ENCODE measurements around the gene CA10. TPM values are rescaled to one million over a fixed set of nuclear protein-coding genes. Genes with fewer than 3 reads are reported as not detected.

The CA10 gene
- total RNA-seq, 1 donor from 2014 or later, result 1.3 TPM

- TF ChIP-seq, protein P1, sequence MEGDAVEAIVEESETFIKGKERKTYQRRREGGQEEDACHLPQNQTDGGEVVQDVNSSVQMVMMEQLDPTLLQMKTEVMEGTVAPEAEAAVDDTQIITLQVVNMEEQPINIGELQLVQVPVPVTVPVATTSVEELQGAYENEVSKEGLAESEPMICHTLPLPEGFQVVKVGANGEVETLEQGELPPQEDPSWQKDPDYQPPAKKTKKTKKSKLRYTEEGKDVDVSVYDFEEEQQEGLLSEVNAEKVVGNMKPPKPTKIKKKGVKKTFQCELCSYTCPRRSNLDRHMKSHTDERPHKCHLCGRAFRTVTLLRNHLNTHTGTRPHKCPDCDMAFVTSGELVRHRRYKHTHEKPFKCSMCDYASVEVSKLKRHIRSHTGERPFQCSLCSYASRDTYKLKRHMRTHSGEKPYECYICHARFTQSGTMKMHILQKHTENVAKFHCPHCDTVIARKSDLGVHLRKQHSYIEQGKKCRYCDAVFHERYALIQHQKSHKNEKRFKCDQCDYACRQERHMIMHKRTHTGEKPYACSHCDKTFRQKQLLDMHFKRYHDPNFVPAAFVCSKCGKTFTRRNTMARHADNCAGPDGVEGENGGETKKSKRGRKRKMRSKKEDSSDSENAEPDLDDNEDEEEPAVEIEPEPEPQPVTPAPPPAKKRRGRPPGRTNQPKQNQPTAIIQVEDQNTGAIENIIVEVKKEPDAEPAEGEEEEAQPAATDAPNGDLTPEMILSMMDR (IDR thresholded peaks at IDR 0.05; ENCODE audit: partially characterized antibody, unreplicated experiment), result no peak
- Mint-ChIP-seq H3K9me3 (ENCODE audit: unreplicated experiment) (no peaks in the 10 kb centered on the region), H3K4me3 (ENCODE audit: unreplicated experiment) (no peak overlapping the region), H3K27me3 (ENCODE audit: unreplicated experiment) (no peaks in the 10 kb centered on the region), H3K4me1 (ENCODE audit: low read depth, unreplicated experiment) (no peaks in the 10 kb centered on the region), H3K36me3 (ENCODE audit: unreplicated experiment) (no peaks in the 10 kb centered on the region), H3K27ac (ENCODE audit: unreplicated experiment) (no peak overlapping the region)
- no peak for DNase-seq
Observed at GRCh38 chr17:51830451-51830850, 328.1 kb downstream of the CA10 start.

- TF ChIP-seq, protein P1 (IDR thresholded peaks at IDR 0.05; ENCODE audit: partially characterized antibody, unreplicated experiment), result no peak
- DNase-seq, result no peak
- Mint-ChIP-seq H3K27me3 (ENCODE audit: unreplicated experiment) (no peaks in the 10 kb centered on the region), H3K9me3 (ENCODE audit: unreplicated experiment) (no peaks in the 10 kb centered on the region), H3K36me3 (ENCODE audit: unreplicated experiment) (no peaks in the 10 kb centered on the region), H3K27ac (ENCODE audit: unreplicated experiment) (no peak overlapping the region), H3K4me3 (ENCODE audit: unreplicated experiment) (no peak overlapping the region), H3K4me1 (ENCODE audit: low read depth, unreplicated experiment) (peaks cover 4% of the 10 kb centered on the region)
Observed at GRCh38 chr17:51828901-51829300, 329.6 kb downstream of the CA10 start.

DNA sequence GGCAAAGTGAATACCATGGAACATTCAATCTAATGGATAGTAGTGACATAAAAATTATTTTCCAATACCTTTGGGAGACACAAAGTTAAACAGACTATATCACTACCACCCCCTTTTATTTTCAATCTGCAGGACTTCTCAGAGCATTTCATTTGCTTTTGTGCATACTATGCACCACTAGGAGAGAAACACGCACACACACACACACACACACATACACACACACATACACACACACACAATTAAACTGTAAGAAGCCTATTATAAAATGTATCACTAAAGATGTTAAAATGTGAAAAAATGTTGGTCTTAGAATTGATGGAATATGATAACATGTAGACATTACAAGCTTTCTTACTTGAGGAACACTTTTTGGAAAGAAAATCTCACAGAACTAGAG lies 331.4 kb downstream of the CA10 start:
- Mint-ChIP-seq H3K4me3 (ENCODE audit: unreplicated experiment) (no peak overlapping the region), H3K4me1 (ENCODE audit: low read depth, unreplicated experiment) (peaks cover 4% of the 10 kb centered on the region), H3K27me3 (ENCODE audit: unreplicated experiment) (no peaks in the 10 kb centered on the region), H3K36me3 (ENCODE audit: unreplicated experiment) (no peaks in the 10 kb centered on the region), H3K27ac (ENCODE audit: unreplicated experiment) (no peak overlapping the region), H3K9me3 (ENCODE audit: unreplicated experiment) (no peaks in the 10 kb centered on the region)
- no peak for DNase-seq
- TF ChIP-seq, protein P1 (IDR thresholded peaks at IDR 0.05; ENCODE audit: partially characterized antibody, unreplicated experiment), result no peak

DNA sequence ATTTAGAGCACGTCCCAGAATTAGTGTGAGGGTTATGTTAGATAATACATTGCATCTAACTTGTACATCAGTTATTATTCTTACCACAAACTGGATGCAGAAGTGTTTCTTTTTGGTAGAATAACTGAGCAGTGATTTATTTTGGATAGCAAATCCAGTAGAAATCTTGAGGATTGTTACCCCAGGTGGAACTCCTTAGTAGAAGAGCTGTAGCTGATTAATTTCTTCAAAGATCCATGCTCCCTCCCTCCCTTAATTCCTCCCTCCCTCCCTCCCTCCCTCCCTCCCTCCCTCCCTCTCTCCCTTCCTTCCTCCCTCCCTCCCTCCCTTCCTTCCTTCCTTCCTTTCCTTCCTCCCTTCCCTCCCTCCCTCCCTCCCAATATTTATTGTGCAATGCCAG lies 337.7 kb downstream of the CA10 start:
- H3K27ac Mint-ChIP-seq (ENCODE audit: unreplicated experiment), result no peak overlapping the region
- peaks cover 2% of the 10 kb centered on the region for H3K27me3 Mint-ChIP-seq (ENCODE audit: unreplicated experiment)
- no peaks in the 10 kb centered on the region for H3K36me3 Mint-ChIP-seq (ENCODE audit: unreplicated experiment)
- no peak overlapping the region for H3K4me3 Mint-ChIP-seq (ENCODE audit: unreplicated experiment)
- no peaks in the 10 kb centered on the region for H3K9me3 Mint-ChIP-seq (ENCODE audit: unreplicated experiment)
- no peak for DNase-seq
- TF ChIP-seq, protein P1 (IDR thresholded peaks at IDR 0.05; ENCODE audit: partially characterized antibody, unreplicated experiment), result no peak
- H3K4me1 Mint-ChIP-seq (ENCODE audit: low read depth, unreplicated experiment), result peaks cover 4% of the 10 kb centered on the region

DNA sequence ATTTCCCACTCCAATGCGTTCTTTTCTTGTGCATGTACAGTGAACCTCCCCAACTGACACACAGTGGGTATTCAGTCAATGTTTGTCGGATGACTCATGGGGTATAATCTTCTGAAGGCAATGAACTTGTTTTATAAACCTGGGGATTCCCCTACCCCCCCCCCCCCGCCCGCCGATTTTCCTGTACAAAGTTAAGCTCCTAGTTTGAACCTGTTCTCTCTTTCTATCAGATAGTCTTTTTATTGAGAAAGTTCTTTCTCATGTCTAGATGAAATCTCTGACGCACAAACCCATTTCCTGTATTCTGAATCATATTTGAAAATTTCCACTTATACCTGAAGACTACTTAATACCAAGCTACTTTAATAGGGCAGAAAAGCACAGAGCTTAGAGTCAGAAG lies 338.3 kb downstream of the CA10 start:
- peaks cover 2% of the 10 kb centered on the region for H3K27me3 Mint-ChIP-seq (ENCODE audit: unreplicated experiment)
- H3K36me3 Mint-ChIP-seq (ENCODE audit: unreplicated experiment), result no peaks in the 10 kb centered on the region
- no peak overlapping the region for H3K27ac Mint-ChIP-seq (ENCODE audit: unreplicated experiment)
- H3K4me1 Mint-ChIP-seq (ENCODE audit: low read depth, unreplicated experiment), result peaks cover 4% of the 10 kb centered on the region
- H3K9me3 Mint-ChIP-seq (ENCODE audit: unreplicated experiment), result no peaks in the 10 kb centered on the region
- TF ChIP-seq, protein P1 (IDR thresholded peaks at IDR 0.05; ENCODE audit: partially characterized antibody, unreplicated experiment), result no peak
- no peak overlapping the region for H3K4me3 Mint-ChIP-seq (ENCODE audit: unreplicated experiment)
- DNase-seq, result no peak

Measured in glutamatergic neuron (in vitro differentiated cells).